GM12874 (cell line): ENCODE measurements around the gene MICAL3.

Experiments used
- TF ChIP-seq, protein P1 (sequence below): IDR thresholded peaks from 2 replicates; pipeline ENCODE4 v1.5.1; 2011; ENCODE audit warnings: low read depth, mild to moderate bottlenecking, control low read depth, low read length, moderate library complexity; ENCODE audit not compliant: insufficient read depth

Gene MICAL3

DNA sequence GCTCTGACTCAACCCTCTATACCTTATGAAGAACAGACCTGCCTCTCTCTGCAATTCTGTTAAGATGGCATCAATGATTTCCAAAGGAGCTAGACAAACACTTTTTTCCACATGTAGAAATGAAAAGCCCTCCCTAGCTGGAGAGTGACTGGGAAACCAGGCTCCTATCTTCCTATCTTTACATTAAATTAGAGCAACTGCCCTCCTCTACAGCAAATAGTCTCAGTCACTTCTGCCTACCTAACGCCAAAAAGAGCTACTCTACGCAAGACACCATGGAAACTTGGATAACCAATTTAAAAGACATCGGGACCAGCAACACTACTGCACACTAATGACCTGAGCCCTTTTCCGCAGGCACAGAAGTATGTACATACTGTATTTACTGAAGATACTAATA lies 84.8 kb downstream of the MICAL3 start:
- TF ChIP-seq, protein P1, sequence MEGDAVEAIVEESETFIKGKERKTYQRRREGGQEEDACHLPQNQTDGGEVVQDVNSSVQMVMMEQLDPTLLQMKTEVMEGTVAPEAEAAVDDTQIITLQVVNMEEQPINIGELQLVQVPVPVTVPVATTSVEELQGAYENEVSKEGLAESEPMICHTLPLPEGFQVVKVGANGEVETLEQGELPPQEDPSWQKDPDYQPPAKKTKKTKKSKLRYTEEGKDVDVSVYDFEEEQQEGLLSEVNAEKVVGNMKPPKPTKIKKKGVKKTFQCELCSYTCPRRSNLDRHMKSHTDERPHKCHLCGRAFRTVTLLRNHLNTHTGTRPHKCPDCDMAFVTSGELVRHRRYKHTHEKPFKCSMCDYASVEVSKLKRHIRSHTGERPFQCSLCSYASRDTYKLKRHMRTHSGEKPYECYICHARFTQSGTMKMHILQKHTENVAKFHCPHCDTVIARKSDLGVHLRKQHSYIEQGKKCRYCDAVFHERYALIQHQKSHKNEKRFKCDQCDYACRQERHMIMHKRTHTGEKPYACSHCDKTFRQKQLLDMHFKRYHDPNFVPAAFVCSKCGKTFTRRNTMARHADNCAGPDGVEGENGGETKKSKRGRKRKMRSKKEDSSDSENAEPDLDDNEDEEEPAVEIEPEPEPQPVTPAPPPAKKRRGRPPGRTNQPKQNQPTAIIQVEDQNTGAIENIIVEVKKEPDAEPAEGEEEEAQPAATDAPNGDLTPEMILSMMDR: no peak

DNA sequence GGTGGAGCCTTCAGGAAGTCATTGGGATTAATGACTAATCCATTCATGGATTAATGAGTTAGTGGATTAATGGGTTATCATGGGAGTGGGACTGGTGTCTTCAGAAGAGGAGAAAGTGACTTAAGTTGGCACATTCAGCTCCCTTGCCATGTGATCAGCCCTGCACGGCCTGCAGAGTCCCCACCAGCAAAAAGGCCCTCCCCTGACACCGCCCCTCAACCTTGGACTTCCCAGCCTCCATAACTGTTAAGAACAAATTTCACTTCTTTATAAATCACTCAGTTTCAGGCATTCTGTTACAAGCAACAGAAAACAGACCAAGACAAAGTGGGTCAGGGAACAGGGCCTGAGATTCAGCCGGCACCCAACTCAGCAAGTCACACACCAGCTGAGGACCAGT lies 85.3 kb downstream of the MICAL3 start:
- TF ChIP-seq, protein P1: no peak

DNA sequence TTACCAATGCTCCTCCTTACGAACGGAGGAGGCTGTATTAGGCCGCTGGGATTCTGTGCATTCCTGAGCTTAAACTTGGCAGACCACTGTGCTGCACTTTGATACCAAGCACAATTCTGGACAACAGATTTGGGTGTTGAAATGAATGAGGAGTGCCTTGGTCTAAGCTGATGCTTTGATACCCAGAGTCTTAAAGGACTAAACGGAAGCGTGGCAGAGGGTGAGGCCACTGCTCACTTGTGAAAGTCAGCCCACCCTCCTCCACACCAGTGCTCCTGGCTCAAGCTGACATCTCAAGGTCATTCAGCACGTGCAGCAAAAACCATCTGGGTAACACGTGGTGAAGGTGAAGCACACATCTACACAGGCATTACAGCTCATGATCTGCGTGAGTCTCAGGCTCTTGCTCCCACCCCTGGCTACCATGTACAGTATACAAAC lies 85.9 kb downstream of the MICAL3 start:
- TF ChIP-seq, protein P1: no peak

DNA sequence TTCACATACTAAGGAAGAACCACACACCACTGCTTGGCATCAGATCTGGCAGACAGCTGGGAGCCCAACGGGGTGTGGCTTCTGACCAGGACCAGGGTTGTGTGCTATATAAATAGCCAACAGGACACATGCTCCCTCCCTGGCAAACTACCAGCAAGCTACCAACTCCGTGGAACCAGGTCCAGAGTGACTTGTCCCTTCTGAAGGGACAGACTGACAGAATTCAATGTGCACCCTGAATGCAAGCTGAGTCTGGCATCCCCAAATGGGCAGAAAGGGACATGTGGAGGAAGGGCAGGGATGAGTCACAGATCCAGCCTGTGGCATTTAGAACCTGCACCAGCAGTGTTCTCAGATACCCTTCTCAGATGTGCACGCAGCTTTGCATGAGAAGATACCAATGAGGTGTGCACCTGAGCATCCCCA lies 92.9 kb downstream of the MICAL3 start:
- TF ChIP-seq, protein P1: no peak

DNA sequence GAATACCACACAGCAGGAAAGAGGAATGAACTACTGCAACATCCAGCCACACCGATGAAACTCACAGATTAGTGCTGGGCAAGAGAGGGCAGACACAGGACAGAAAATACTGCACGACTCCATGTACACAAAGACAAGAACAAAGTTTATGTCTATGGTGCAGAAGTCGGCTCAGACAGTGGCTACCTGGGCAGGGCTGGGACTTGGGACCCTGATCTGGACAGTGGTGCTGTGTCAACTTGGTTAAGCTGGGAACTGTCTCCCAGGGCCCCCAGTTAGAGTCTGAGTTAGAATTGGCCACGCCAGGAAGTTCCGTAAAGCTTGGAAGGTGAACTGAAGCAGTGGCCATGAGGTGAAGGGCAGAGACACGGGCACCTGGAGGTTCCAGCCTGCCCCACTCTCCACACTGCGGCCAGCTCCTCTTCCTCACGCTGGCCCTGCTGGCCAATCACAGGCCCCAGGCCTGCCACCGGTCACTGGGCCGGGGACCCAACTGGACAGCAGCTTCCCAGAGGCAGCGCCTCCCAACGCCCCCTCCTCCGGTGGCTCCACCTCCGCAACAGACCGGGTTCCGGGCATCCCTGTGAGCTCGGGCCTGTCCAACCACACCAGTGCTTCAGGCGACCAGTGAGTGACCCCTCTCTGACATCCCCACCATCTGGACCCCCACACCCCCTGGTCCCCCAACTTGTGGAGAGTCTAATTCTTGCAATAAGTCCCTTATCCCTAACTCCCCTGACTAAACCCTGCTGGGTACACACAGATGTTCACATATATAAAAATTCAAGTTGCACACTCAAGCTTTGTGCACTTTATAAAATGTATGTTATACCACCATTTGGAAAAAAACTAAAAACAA lies 93.7 kb downstream of the MICAL3 start:
- TF ChIP-seq, protein P1: no peak

DNA sequence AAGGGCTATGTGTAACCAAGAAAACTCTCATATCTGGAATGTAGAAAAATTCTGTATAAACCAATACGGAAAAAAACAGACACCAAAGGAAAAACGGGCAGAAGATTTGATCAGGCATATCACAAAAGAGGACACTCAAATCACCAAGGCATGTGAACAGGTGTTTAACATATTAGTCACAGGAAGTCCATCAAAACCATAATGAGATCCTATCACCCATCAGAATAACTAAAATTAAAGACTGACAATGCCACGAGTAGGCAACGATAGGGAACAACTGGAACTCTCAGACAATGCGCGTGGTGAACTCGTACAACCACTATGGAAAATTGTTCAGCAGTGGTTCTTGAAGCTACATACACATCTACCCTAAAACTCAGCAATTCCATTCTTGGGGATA lies 94.5 kb downstream of the MICAL3 start:
- TF ChIP-seq, protein P1: no peak

DNA sequence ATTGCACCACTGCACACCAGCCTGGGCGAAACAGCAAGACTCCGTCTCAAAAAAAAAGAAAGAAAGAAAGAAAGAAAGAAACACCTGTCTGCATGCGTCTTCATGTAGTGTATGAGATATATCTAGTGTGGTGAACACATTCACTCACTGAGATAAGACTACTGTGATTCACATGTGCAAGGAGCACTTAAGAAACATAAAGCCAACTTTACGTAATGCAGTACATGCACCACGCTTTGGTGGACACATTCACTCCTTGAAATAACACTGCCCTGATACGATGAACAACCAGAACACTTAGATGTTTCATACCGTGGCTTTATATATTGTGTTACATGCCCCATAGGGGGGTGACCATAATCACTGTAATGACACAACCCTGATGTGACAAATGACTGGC lies 96.0 kb downstream of the MICAL3 start:
- TF ChIP-seq, protein P1: no peak
